ENCODE data around the gene HEMGN. TPM values are rescaled to one million over a fixed set of nuclear protein-coding genes. Genes with fewer than 3 reads are reported as not detected.

Gene HEMGN
- total RNA-seq, 4 donors from 2014 or later = not detected

GRCh38 chr9:97895211-97895610 lies 42.8 kb downstream of the HEMGN start:
- whole genome bisulfite sequencing, 2 donors (ENCODE audit: low coverage in 1 of 2) = 81 to 89% methylated on average over 1 of the region's 1 CpG
- Histone ChIP-seq H3K9me3 (peaks cover 0 to 5% of the 10 kb centered on the region in 2 donors), H3K36me3 (no peaks in the 10 kb centered on the region), H3K27me3 (no peaks in the 10 kb centered on the region), H3K27ac (no peak overlapping the region), H3K4me3 (no peak overlapping the region), H3K4me1 (no peaks in the 10 kb centered on the region)
- no peak for DNase-seq
- TF ChIP-seq POLR2A (IDR thresholded peaks at IDR 0.05) = no peak
- TF ChIP-seq CTCF (IDR thresholded peaks at IDR 0.05) = no peak
- in situ Hi-C loops (cut with MboI; ENCODE audit: low pct_ligation_motif_present in 1 of 4, low pct_unique_long_range_greater_than_20kb in 1 of 4, low sequenced_read_pairs in 3 of 4) = loop anchor here in 2 of 4 donors (5.0 to 10.0 kb wide), 2 partner anchors 180 to 183 kb away; no protein-coding TSS in a partner anchor
- intact Hi-C loops (cut with DNase I; ENCODE audit: low total_unique reads) = no loop called here

- WGBS, 2 donors (ENCODE audit: low coverage in 1 of 2) = 92% methylated on average over 2 of the region's 2 CpGs; no CpG with 5 or more reads in 1 of the 2 donors
- TF ChIP-seq EP300 (IDR thresholded peaks at IDR 0.05; ENCODE audit: low read depth) (no peak), POLR2A (IDR thresholded peaks at IDR 0.05) (no peak), POLR2AphosphoS5 (IDR thresholded peaks at IDR 0.05) (no peak), CTCF (IDR thresholded peaks at IDR 0.05) (no peak)
These were observed 45.6 kb downstream of the HEMGN start for GRCh38 chr9:97892421-97892820.

GRCh38 chr9:97891736-97892135 lies 46.2 kb downstream of the HEMGN start:
- intact Hi-C loops (cut with DNase I; ENCODE audit: low total_unique reads) = no loop called here
- no peaks in the 10 kb centered on the region for H3K4me1 ChIP-seq
- H3K9me3 ChIP-seq = peaks cover 0 to 5% of the 10 kb centered on the region in 2 donors
- no peak for DNase-seq
- no peak overlapping the region for H3K27ac ChIP-seq
- no peaks in the 10 kb centered on the region for H3K27me3 ChIP-seq
- 63 to 86% methylated on average over 4 to 5 of the region's 5 CpGs for WGBS, 2 donors (ENCODE audit: low coverage in 1 of 2)
- in situ Hi-C loops (cut with MboI; ENCODE audit: low pct_ligation_motif_present in 1 of 4, low pct_unique_long_range_greater_than_20kb in 1 of 4, low sequenced_read_pairs in 3 of 4) = loop anchor here in 1 of 4 donors (10.0 kb wide), 1 partner anchor 177 kb away; no protein-coding TSS in a partner anchor
- H3K4me3 ChIP-seq = no peak overlapping the region
- TF ChIP-seq POLR2A (IDR thresholded peaks at IDR 0.05) = no peak
- no peak for TF ChIP-seq POLR2AphosphoS5 (IDR thresholded peaks at IDR 0.05)
- no peak for TF ChIP-seq CTCF (IDR thresholded peaks at IDR 0.05)
- TF ChIP-seq EP300 (IDR thresholded peaks at IDR 0.05; ENCODE audit: low read depth) = no peak
- H3K36me3 ChIP-seq = no peaks in the 10 kb centered on the region

More at GRCh38 chr9:97892421-97892820, 45.6 kb downstream of the HEMGN start:
- Histone ChIP-seq H3K27ac (no peak overlapping the region), H3K4me3 (no peak overlapping the region), H3K27me3 (no peaks in the 10 kb centered on the region), H3K36me3 (no peaks in the 10 kb centered on the region), H3K4me1 (no peaks in the 10 kb centered on the region), H3K9me3 (peaks cover 0 to 5% of the 10 kb centered on the region in 2 donors)
- intact Hi-C loops (cut with DNase I; ENCODE audit: low total_unique reads) (no loop called here), in situ Hi-C loops (cut with MboI; ENCODE audit: low pct_ligation_motif_present in 1 of 4, low pct_unique_long_range_greater_than_20kb in 1 of 4, low sequenced_read_pairs in 3 of 4) (loop anchor here in 1 of 4 donors (10.0 kb wide), 1 partner anchor 178 kb away; no protein-coding TSS in a partner anchor)
- no peak for DNase-seq

- TF ChIP-seq EP300 (IDR thresholded peaks at IDR 0.05; ENCODE audit: low read depth) = no peak
- TF ChIP-seq CTCF (IDR thresholded peaks at IDR 0.05) = peak in 4 of 5 experiments; percentile 39 to 68 (median 56)
- H3K36me3 ChIP-seq = no peaks in the 10 kb centered on the region
- no peaks in the 10 kb centered on the region for H3K4me1 ChIP-seq
- no peak overlapping the region for H3K4me3 ChIP-seq
- H3K9me3 ChIP-seq = peaks cover 0 to 5% of the 10 kb centered on the region in 2 donors
- WGBS, 2 donors (ENCODE audit: low coverage in 1 of 2) = 33 to 61% methylated on average over 1 to 9 of the region's 9 CpGs
- no peaks in the 10 kb centered on the region for H3K27me3 ChIP-seq
- no peak overlapping the region for H3K27ac ChIP-seq
- in situ Hi-C loops (cut with MboI; ENCODE audit: low pct_ligation_motif_present in 1 of 4, low pct_unique_long_range_greater_than_20kb in 1 of 4, low sequenced_read_pairs in 3 of 4) (loop anchor here in 1 of 4 donors (10.0 kb wide), 1 partner anchor 175 kb away; no protein-coding TSS in a partner anchor), intact Hi-C loops (cut with DNase I; ENCODE audit: low total_unique reads) (no loop called here)
- peak; percentile 37 for DNase-seq
These were observed 47.8 kb downstream of the HEMGN start for GRCh38 chr9:97889941-97890887.
